H1 (cell line): ENCODE measurements around the gene SLC15A3. TPM values are rescaled to one million over a fixed set of nuclear protein-coding genes. Genes with fewer than 3 reads are reported as not detected.

ENCODE experiments used
- CTCF ChIA-PET: fragments of 300-600 bp; sonication (Branson Sonifier 250); formaldehyde crosslinking; loops from one replicate; lab custom pipeline; 2021; ENCODE audit not compliant: partially characterized antibody; lab: Charles Lee
- POLR2A ChIA-PET: fragments of 300-600 bp; sonication (Branson Sonifier 250); formaldehyde crosslinking; loops from one replicate; lab custom pipeline; 2021; ENCODE audit warnings: inconsistent platforms; ENCODE audit not compliant: partially characterized antibody; lab: Charles Lee
- DNase-seq, 2 experiments: peaks; one replicate each; pipeline versions ENCODE4 v3.0.0 to v3.0.0-alpha.2; 2010 to 2022; ENCODE audit warnings: low spot score in 2 of 2, low read depth in 1 of 2, mixed read lengths in 1 of 2
- FAIRE-seq: peaks from 2 replicates; lab custom pipeline; 2011; peaks lifted over from hg19 to GRCh38; lab: Jason Lieb, UNC
- H2AFZ ChIP-seq: 2 replicates; pipeline ENCODE4 v1.8.1; 2012; ENCODE audit warnings: low read length, inconsistent platforms
- H2AK5ac ChIP-seq: 2 replicates; pipeline ENCODE4 v1.6.1; 2013; ENCODE audit warnings: low read depth, low read length
- H2BK120ac ChIP-seq: replicated peaks from 2 replicates; pipeline ENCODE3; 2013; ENCODE audit warnings: low read depth, low read length, inconsistent platforms
- H2BK12ac ChIP-seq: 2 replicates; pipeline ENCODE4 v1.6.1; 2013; ENCODE audit warnings: low read depth, low read length
- H2BK15ac ChIP-seq: 2 replicates; pipeline ENCODE4 v1.6.1; 2013; ENCODE audit warnings: low read length
- H2BK20ac ChIP-seq: 2 replicates; pipeline ENCODE4 v1.6.1; 2013; ENCODE audit warnings: low read length
- H2BK5ac ChIP-seq: 2 replicates; pipeline ENCODE4 v1.6.1; 2013; ENCODE audit warnings: low read depth, low read length
- H3K14ac ChIP-seq: 2 replicates; pipeline ENCODE4 v1.6.1; 2013; ENCODE audit warnings: inconsistent platforms; ENCODE audit not compliant: insufficient read length
- H3K18ac ChIP-seq: 2 replicates; pipeline ENCODE4 v1.6.1; 2013; ENCODE audit warnings: low read length; ENCODE audit errors: extremely low read depth
- H3K23ac ChIP-seq: 2 replicates; pipeline ENCODE4 v1.6.1; 2013; ENCODE audit warnings: inconsistent platforms; ENCODE audit not compliant: insufficient read length
- H3K23me2 ChIP-seq: 2 replicates; pipeline ENCODE4 v1.6.1; 2013; ENCODE audit warnings: low read depth, low read length
- H3K27ac ChIP-seq: 2 replicates; pipeline ENCODE4 v1.6.1; 2011; ENCODE audit warnings: low read depth, low read length, inconsistent platforms
- H3K27me3 ChIP-seq, 4 experiments: replicated peaks in 1 of 4; 1 replicate in 1 of 4; 2 replicates in 3 of 4; pipeline versions ENCODE4 v1.6.1 to v1.8.1; 2011 to 2013; ENCODE audit warnings: low read length in 3 of 4, mild to moderate bottlenecking in 3 of 4, inconsistent platforms in 2 of 4, mixed read lengths in 2 of 4, moderate library complexity in 1 of 4; ENCODE audit not compliant: control insufficient read depth in 3 of 4, insufficient read depth in 3 of 4; ENCODE audit errors: extremely low read depth in 1 of 4
- H3K36me3 ChIP-seq, 4 experiments: 2 replicates each; pipeline versions ENCODE4 v1.6.1 to v1.8.1; 2011 to 2013; ENCODE audit warnings: mild to moderate bottlenecking in 4 of 4, low read length in 3 of 4, moderate library complexity in 2 of 4, control low read depth in 1 of 4, inconsistent platforms in 1 of 4; ENCODE audit not compliant: insufficient read depth in 4 of 4, control insufficient read depth in 2 of 4
- H3K4ac ChIP-seq: replicated peaks from 2 replicates; pipeline ENCODE3; 2013; ENCODE audit warnings: low read length, low read depth, mixed read lengths, inconsistent platforms; ENCODE audit not compliant: insufficient read length
- H3K4me1 ChIP-seq, 4 experiments: replicated peaks in 1 of 4; 1 replicate in 1 of 4; 2 replicates in 3 of 4; pipeline versions ENCODE4 v1.6.1 to v1.8.1; 2011 to 2013; ENCODE audit warnings: low read length in 3 of 4, inconsistent platforms in 2 of 4, mixed read lengths in 1 of 4; ENCODE audit not compliant: insufficient read depth in 4 of 4, control insufficient read depth in 3 of 4
- H3K4me2 ChIP-seq, 2 experiments: 2 replicates each; pipeline versions ENCODE4 v1.6.1 to v1.8.1; 2011 to 2013; ENCODE audit warnings: low read depth in 2 of 2, low read length in 2 of 2, control low read depth in 1 of 2, inconsistent platforms in 1 of 2, mild to moderate bottlenecking in 1 of 2; ENCODE audit not compliant: insufficient read depth in 1 of 2
- H3K4me3 ChIP-seq, 4 experiments: fragments of 200-600, 300-600 bp in 1 of 4; sonication (generic), shearing (Covaris generic), sonication (Bioruptor Twin) in 1 of 4; 2 replicates each; pipeline versions ENCODE4 v1.5.1 to v1.8.1; 2011 to 2016; ENCODE audit warnings: low read length in 4 of 4, low read depth in 3 of 4, control low read depth in 2 of 4, inconsistent platforms in 2 of 4, mild to moderate bottlenecking in 2 of 4, mixed read lengths in 1 of 4, moderate library complexity in 1 of 4; ENCODE audit not compliant: insufficient read depth in 2 of 4; ENCODE audit errors: extremely low read depth in 1 of 4
- H3K56ac ChIP-seq: replicated peaks from 2 replicates; pipeline ENCODE3; 2013; ENCODE audit warnings: low read depth, mild to moderate bottlenecking, mixed read lengths, low read length, inconsistent platforms; ENCODE audit not compliant: insufficient read length
- H3K79me1 ChIP-seq: 2 replicates; pipeline ENCODE4 v1.6.1; 2013; ENCODE audit warnings: low read depth, low read length, control low read depth
- H3K79me2 ChIP-seq, 2 experiments: 2 replicates each; pipeline versions ENCODE4 v1.6.1 to v1.8.1; 2012 to 2013; ENCODE audit warnings: low read length in 2 of 2, mild to moderate bottlenecking in 2 of 2, inconsistent platforms in 1 of 2; ENCODE audit not compliant: insufficient read depth in 2 of 2, control insufficient read depth in 1 of 2
- H3K9ac ChIP-seq, 4 experiments: replicated peaks in 1 of 4; 1 replicate in 1 of 4; 2 replicates in 3 of 4; pipeline versions ENCODE4 v1.6.1 to v1.8.1; 2011 to 2013; ENCODE audit warnings: low read depth in 3 of 4, low read length in 3 of 4, control low read depth in 2 of 4, mild to moderate bottlenecking in 2 of 4, moderate library complexity in 2 of 4, inconsistent platforms in 1 of 4; ENCODE audit errors: extremely low read depth in 1 of 4
- H3K9me3 ChIP-seq, 2 experiments: 2 replicates each; pipeline versions ENCODE4 v1.6.1 to v1.8.1; 2012 to 2013; ENCODE audit warnings: mild to moderate bottlenecking in 2 of 2, moderate library complexity in 2 of 2, control low read depth in 1 of 2, inconsistent platforms in 1 of 2, low read depth in 1 of 2, low read length in 1 of 2, mixed read lengths in 1 of 2; ENCODE audit not compliant: insufficient read depth in 2 of 2
- H4K20me1 ChIP-seq, 2 experiments: replicated peaks in 1 of 2; 2 replicates each; pipeline versions ENCODE3 to v1.8.1; 2011 to 2013; ENCODE audit warnings: inconsistent platforms in 2 of 2, low read length in 2 of 2, mild to moderate bottlenecking in 1 of 2; ENCODE audit not compliant: insufficient read depth in 2 of 2, control insufficient read depth in 1 of 2
- H4K5ac ChIP-seq: 2 replicates; pipeline ENCODE4 v1.6.1; 2013; ENCODE audit warnings: low read length, low read depth, mixed read lengths, inconsistent platforms; ENCODE audit not compliant: insufficient read length
- H4K8ac ChIP-seq: 2 replicates; pipeline ENCODE4 v1.8.0; 2013; ENCODE audit warnings: mild to moderate bottlenecking, moderate library complexity, low read length, inconsistent platforms; ENCODE audit not compliant: insufficient read depth; ENCODE audit errors: extremely low read depth
- H4K91ac ChIP-seq: replicated peaks from 2 replicates; pipeline ENCODE3; 2013; ENCODE audit warnings: low read length, mixed read lengths, inconsistent platforms; ENCODE audit not compliant: insufficient read length
- ATF3 ChIP-seq: IDR thresholded peaks from 2 replicates; pipeline ENCODE4 v1.6.1; 2011; ENCODE audit warnings: low read depth, mild to moderate bottlenecking, low read length; ENCODE audit not compliant: insufficient read depth
- CBX5 ChIP-seq: fragments of 300-800, 300-1000 bp; sonication (generic); IDR thresholded peaks from 2 replicates; pipeline ENCODE4 v1.7.1; 2016; ENCODE audit warnings: antibody characterized with exemption, low read length, low read depth
- CHD1 ChIP-seq: IDR thresholded peaks from 2 replicates; pipeline ENCODE4 v1.6.1; 2012; ENCODE audit warnings: low read depth, low read length, improper control_type of control experiment
- CTCF ChIP-seq, 3 experiments: IDR thresholded peaks; 1 replicate in 2 of 3; 2 replicates in 1 of 3; pipeline versions ENCODE4 v1.5.1 to v1.6.1; 2011; ENCODE audit warnings: low read length in 3 of 3, mild to moderate bottlenecking in 3 of 3, inconsistent platforms in 2 of 3, low read depth in 1 of 3, moderate library complexity in 1 of 3; ENCODE audit not compliant: insufficient read depth in 1 of 3; ENCODE audit errors: control extremely low read depth in 1 of 3
- GTF2F1 ChIP-seq: IDR thresholded peaks from 2 replicates; pipeline ENCODE4 v1.6.1; 2012; ENCODE audit warnings: low read depth, low read length, improper control_type of control experiment, borderline replicate concordance
- KDM4A ChIP-seq: IDR thresholded peaks from one replicate; pipeline ENCODE4 v1.7.1; 2012; ENCODE audit warnings: low read depth, mild to moderate bottlenecking, moderate library complexity, low read length, inconsistent platforms; ENCODE audit not compliant: severe bottlenecking
- MAFK ChIP-seq: IDR thresholded peaks from 2 replicates; pipeline ENCODE4 v1.6.1; 2012; ENCODE audit warnings: low read depth, mild to moderate bottlenecking, improper control_type of control experiment, low read length
- SUZ12 ChIP-seq: fragments of 200-600 bp; sonication (generic); IDR thresholded peaks from 2 replicates; pipeline ENCODE4 v1.6.1; 2012; ENCODE audit warnings: mild to moderate bottlenecking, inconsistent platforms, low read length, moderate library complexity, mixed read lengths
- YY1 ChIP-seq: IDR thresholded peaks from 2 replicates; pipeline ENCODE4 v1.6.1; 2011; ENCODE audit warnings: low read depth, mild to moderate bottlenecking, low read length
- WGBS, 2 experiments: shearing (Covaris generic) in 1 of 2; methylation state at CpG; one replicate each; pipeline versions ENCODE4 v1.1.6 to v1.1.7; 2013 to 2015; ENCODE audit warnings: low lambda C conversion rate in 2 of 2, mixed read lengths in 2 of 2, inconsistent platforms in 1 of 2, low coverage in 1 of 2, missing lambda C conversion rate in 1 of 2; ENCODE audit not compliant: insufficient replicate concordance in 2 of 2, insufficient coverage in 1 of 2, insufficient read length in 1 of 2; ENCODE audit errors: extremely low coverage in 1 of 2, missing lambda C conversion rate in 1 of 2; 5-methylcytosine and 5-hydroxymethylcytosine counted together
- polyA plus RNA-seq, 7 experiments: library from polyadenylated mRNA; depleted of rRNA in 3 of 7; stranded (reverse) in 5 of 7; unstranded in 2 of 7; fragments of >200 nt in 5 of 7; fragments of 200-250 nt in 2 of 7; gene quantifications; 1 replicate in 5 of 7; 2 replicates in 1 of 7; 4 replicates in 1 of 7; pipeline versions ENCODE4 v1.2.1 to v1.2.3, GENCODE V29; 2011 to 2013; ENCODE audit warnings: missing spikeins in 2 of 7, mixed read lengths in 2 of 7
- total RNA-seq: library from RNA; stranded (reverse); fragmentation: NEBNext Ultra II Directional; extraction: Animal tissue kit (Norgen Biotek cat#: 25700); gene quantifications from 2 replicates; pipeline ENCODE4 v1.2.1, GENCODE V29; 2021

Gene SLC15A3
- total and polyA plus RNA-seq, 2 of the 8 experiments (the other 6 are each of a cell fraction or from before 2014, with no cell fraction given), result 25.8 to 31.0 TPM

- Histone ChIP-seq H2BK120ac (no peak overlapping the region), H3K9me3 (no peaks in the 10 kb centered on the region), H4K91ac (no peak overlapping the region), H3K79me2 (peaks cover 0 to 2% of the 10 kb centered on the region in 2 experiments; a peak in 1 of 4 replicates), H2BK20ac (no peak overlapping the region), H3K4ac (no peak overlapping the region), H3K56ac (no peak overlapping the region), H4K5ac (no peak overlapping the region), H3K79me1 (no peaks in the 10 kb centered on the region; the same call in 1 of the 2 replicates), H3K23ac (no peak overlapping the region), H3K4me1 (no peaks in the 10 kb centered on the region; a peak in 1 of 7 replicates), H2BK12ac (no peak overlapping the region), H4K20me1 (peaks cover 1 to 3% of the 10 kb centered on the region in 2 experiments), H3K9ac (no peak overlapping the region), H2AK5ac (no peak overlapping the region), H3K4me3 (no peak overlapping the region), H3K23me2 (no peaks in the 10 kb centered on the region), H3K14ac (no peak overlapping the region), H3K18ac (no peak overlapping the region), H3K36me3 (peaks cover 0 to 3% (median 1%) of the 10 kb centered on the region in 4 experiments; a peak in 3 of 8 replicates), H3K27me3 (no peaks in the 10 kb centered on the region), H4K8ac (no peak overlapping the region; the same call in 1 of the 2 replicates), H3K4me2 (no peak overlapping the region), H2AFZ (no peak overlapping the region), H3K27ac (no peak overlapping the region), H2BK15ac (no peak overlapping the region), H2BK5ac (no peak overlapping the region)
- CTCF ChIA-PET, result interaction anchor here (0.7 to 2.3 kb wide), 9 partner anchors 8 to 110 kb away, joined by 3 to 5 read pairs (median 3); no protein-coding TSS in a partner anchor
- 95% methylated on average over 5 of the region's 6 CpGs; no CpG with 5 or more reads in 1 of the 2 experiments for WGBS, 2 experiments
- DNase-seq (no peak), FAIRE-seq (no peak)
- POLR2A ChIA-PET, result interaction anchor here (0.9 to 2.0 kb wide), 5 partner anchors 10 to 460 kb away, joined by 3 to 10 read pairs (median 5); partner anchors contain the start of gene SLC15A3
- TF ChIP-seq GTF2F1 (no peak), YY1 (no peak), SUZ12 (no peak), KDM4A (no peak), CHD1 (no peak), MAFK (no peak), CBX5 (no peak), CTCF (IDR thresholded peaks at IDR 0.05; ENCODE audit: control extremely low read depth in 1 of 3, insufficient read depth in 1 of 3, low read depth in 1 of 3, low read length in 3 of 3) (no peak), ATF3 (no peak)
Observed at GRCh38 chr11:60941371-60942119, 10.4 kb downstream of the SLC15A3 start.
